ENCODE results near the gene NEK6.

NEK6 gene

DNA sequence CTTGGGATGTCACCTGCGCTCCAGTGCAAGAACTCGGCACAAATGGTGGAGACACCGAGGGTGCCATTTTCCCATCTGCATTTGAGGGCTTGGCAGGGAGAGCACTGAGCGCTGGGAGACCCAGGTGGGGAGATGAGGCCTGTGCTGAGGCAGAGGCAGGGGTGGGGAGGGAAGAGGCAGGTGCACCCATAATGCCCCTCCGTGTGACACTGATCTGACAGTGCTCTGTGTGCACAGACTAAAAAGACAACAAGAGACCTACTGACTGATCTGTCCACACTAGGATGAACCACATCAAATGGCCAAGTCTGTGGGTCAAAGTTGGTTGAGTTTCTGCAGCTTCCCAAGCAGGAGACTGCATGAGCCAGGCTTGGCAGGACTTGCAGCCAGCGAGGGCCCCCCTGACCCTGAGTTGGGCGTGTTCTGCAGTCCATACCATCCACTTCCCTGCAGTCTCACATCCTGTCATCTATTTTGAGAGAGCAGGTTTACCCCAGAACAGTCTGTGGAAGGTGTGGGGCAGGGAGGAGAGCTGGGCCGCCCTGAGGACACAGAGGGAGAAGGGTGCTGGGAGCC, 41.9 kb downstream of the NEK6 start:
- DNase-seq, result no peak

DNA sequence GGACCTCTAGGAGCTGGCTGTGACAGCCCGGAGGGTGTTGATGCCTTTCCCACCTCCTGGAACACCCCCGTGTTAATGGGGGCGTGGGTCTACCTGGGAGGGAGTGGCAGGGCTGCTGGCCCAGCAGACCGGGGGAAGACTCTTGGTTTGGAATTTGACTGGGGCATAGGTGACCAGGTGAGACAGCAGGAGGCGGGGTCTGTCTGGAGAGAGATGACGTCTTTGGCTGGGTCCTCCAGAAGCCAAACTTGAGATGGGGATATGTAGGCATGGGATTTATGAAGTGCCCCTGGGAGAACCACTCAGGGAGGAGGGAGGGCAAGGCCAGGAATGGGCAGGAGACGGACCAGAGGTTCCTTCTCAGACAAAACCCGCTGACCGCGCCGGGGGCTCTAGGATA, 42.6 kb downstream of the NEK6 start:
- DNase-seq, result no peak

DNA sequence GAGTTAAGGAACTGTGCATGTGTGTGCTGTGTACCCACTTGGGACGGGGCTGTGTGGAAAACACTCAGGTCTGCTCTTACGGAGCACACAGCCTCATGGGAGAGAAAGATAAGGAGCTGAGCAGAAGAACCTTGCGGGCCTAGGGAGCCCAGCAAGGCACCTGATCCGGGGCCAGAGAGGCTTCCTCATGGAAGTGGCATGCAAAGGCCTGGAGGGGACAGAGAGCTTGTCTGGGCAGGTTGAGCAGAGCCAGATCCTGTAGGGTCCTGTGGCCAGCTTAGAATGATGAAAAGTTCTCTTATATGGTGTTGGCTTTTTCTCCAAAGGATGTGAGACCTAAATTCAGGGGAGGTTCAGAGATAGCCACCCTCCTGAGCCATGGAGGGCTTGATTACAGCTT, 45.2 kb downstream of the NEK6 start:
- DNase-seq, result no peak

DNA sequence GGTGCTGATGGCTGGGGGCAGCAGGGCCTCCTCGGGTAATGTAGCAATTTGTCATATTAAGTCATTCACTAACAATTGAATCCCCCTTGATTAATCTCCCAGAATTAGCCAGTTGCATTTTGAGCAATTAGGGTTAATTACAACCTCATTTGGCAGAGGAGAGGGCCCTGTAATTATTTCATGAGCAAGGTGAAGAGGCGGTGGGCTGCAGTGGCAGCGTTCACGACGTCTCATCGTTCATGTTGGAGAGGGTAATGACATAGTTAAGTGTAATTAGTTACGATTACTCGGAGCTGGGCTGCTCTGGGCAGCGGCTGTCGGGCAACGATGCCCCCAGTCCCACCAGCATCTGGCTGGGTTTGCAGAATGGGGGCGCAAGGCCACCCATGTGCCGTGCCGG, 46.0 kb downstream of the NEK6 start:
- no peak for DNase-seq

DNA sequence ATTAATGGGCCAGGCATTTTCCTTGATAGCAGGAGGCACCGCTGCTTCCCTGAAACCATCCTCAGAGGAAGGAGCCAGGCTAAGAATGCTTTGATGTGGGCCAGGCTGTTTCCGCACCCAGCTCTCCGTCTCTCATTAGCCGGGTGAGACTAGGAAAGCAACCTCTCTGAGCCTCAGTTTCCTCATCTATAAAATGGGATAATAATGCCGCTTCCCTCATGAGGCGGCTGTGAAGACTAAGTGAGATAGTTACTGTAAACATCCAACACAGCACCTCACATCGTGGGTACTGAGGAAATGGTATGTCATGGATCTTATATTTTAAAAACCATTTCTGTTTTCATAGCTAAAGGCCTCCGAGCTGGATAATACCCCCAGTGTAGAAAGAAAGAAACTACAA, 46.5 kb downstream of the NEK6 start:
- no peak for DNase-seq

DNA sequence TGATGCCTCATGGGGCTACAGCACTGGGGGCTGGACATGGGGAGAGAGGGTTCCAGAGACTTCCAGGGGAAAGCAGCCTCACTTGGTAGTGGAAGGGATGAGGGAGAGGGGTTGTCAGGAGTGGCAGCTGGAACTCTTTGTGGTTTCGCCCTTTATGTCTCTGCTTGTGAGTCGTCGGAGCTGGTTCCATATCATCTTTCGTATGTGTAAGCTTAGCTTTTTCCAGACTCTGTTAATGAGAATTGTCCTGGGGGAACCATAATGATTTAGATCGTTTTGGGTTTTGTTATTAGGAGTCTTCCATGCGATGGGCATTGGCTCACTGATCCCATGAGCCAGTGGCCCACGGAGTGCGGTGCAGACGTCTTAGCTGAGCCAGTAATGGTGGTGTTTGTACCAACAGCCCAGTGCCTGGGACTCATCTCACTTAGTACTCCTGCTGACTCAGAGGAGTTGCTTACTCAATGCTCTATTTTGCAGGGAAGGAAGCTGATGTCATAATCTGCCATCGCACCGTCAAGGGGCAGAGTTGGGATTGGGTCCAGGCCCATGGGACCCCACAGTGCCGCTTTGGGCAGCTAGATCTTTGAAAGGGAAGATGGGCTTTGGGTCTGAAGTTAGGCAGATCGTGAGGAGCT, 48.5 kb downstream of the NEK6 start:
- DNase-seq, result no peak

DNA sequence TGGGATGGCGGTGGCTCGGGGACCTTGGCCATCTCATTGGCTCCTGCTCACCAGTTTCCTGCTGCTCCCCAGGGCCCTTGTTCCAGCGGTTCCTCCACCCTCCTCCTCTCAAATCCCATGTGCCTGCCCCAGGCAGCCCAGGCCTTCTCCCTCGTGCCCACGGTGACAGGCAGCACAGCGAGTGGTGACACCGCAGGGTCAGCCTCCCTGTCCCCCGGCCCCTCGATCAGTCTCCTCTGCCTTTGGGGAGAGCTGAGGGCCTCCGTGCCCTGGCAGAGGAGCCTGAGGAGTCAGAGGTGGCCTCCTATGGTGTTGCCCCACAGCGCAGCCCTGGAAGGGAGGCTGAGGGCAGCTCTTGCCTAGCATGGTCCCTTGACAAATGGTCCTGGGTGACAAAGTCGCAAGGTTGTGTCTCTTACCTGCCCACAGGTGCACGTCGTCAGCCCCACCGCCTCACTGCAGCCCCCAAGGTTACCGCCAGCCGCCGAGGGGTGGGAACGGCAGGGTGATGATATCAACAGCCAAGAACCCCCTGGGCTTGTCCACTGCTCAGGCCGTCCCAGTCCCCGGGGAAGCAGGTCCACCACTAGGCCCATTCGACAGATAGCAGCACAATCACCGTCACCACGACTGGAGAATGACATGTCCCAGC, 49.8 kb downstream of the NEK6 start:
- no peak for DNase-seq

DNA sequence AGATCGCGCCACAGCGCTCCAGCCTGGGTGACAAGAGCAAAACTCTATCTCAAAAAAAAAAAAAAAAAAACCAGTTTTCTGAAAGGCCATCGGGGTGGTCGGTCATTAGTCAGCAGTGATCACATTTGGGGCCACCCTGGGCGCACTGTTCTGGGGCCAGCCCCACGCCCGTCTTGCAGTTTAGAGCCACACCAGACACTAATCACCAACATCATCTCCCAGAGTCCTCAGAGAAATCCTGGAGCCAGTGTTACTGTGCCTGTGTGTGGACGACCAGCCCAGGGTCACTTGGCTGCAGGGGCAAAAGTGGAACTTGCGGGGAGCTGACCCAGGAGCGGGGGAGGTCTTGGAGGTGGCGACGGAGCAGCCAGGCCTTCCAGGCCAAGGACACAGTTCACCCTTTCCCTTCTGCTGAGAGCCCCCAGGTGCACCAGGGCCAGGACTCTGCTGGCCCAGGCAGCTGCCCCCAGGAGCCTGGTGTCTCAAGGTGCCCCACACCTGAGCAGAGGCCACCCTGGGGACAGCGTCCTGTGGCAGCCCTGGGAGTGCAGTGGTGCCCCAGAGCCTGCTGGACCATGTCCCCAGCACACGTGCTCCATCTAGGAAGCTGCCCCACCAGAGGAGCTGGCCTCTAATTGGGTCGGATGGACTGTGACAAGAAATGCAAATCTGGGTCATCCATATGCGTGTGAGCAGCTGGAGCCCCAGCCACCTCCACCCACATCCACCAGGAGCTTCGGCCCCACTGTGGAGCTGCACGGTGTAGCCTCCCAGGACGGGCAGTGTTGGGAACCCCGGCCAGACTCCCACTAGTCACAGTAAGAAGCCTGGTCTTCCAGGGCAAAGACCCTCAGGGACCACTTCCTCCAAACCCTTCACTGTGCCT, 51.1 kb downstream of the NEK6 start:
- DNase-seq, result no peak

DNA sequence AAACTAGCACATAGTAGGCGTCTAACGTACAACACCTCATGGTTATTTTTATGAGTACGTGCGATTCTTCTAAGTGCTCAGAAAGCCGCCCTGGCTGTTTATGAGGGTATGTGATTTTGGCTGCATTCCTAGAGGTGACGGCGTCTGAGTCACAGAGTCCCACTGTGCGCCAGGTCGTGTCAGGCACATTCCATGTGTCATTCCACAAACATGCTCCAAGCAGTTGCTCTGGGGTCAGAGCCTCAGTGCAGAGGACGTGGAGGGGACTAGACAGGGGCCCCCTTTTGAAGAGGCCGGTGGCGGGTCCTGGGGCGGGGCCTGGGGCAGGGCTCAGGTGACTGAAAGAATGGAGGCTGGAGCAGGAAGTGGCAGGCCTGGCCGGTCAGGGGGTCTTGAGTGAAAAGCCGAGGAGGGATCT, 51.9 kb downstream of the NEK6 start:
- no peak for DNase-seq

DNA sequence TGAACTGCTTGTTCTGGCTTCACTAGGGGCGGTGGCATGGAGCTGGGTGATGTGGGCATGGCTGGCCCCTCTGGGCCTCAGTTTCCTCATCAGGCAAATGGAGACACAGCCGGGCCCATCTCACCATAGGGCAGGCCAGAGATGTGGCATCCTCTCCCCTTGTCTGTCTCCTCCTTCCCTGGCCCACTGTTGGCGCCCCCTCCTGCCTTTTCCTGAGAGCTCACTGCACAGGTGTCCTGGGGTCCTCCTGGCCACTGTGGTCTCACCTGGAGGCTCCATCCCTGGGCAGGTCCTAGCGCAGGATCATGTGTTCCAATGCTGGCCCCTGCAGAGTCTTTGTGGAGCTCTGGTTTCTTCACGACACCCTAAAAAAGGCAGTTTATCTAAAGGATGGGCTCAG, 53.5 kb downstream of the NEK6 start:
- no peak for DNase-seq

DNA sequence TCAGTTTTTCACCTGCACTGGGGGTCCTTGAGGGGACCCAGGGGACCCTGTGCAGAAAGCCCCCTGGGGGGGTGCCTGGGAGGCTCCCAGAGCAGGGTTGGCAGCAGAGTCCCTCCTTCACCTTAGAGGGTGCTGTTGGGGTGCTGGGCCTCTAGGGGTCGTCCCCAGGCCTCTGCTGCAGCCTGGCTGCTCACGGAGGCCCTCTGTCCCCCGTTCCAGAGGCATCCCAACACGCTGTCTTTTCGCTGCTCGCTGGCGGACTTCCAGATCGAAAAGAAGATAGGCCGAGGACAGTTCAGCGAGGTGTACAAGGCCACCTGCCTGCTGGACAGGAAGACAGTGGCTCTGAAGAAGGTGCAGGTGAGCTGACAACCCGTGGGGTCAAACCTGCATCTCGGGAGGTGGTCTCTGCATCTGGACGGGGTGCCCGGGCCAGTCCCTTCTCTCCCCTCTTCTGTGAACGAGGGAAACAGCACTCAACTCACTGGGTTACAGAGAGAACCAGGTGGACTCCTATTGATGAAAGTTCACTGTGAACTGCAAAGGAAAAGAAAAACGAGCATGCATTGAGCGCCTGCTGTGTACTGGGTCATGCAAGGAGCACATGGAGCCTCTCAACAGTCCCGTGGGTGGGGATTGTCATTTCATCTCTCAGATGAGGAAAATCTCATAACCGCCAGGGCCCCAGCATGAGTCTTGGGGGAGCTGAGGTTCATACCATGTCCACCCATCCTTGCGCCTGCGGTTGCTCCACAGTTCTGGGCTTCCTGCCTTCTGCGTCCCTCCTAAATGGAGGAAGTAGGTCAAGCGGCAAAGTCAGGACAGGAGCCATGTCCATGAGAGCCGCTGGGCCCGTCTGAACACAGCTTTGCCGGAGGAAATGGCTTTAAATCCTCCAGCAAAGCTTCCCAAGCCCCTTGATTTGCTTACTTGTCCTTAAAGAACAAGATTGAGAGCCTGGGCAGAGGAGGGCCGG, 54.8 kb downstream of the NEK6 start:
- no peak for DNase-seq

DNA sequence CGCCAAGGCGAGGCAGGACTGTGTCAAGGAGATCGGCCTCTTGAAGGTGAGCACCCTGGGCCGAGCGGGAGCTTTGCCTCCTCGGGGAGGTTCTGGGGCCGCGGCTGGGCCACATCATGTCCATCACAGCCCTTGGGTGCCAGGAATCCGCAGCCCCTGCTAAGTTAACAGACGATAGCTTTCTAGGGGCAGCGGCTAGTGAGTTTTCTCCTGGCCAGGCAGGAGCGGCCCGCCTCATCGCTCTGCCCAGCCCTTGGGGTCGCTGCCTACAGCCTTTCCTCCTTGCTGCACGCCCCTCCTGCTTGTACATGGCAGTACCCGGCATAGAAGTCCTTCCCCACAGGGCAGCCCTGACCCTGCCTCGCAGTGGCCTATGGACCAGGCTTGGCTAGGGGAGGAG, 56.2 kb downstream of the NEK6 start:
- DNase-seq, result no peak

DNA sequence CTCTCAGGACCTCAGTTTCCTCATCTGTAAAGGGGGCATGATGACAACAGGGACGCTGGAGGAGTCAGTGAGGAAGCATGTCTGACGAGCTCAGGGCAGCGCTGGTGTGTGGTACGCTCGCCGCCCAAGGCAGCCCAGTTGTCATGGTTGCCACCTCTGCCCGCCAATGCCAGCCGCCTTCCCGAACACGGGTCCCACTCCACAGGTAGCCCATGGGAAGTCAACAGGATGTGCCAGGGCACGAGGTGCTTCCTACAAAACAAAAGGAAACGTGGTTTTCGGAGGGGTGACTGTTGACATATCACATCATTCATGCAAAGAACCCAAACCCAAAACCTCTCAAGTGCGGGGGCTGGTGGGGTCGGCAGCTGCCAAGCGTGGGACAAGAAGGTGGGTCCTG, 58.1 kb downstream of the NEK6 start:
- DNase-seq, result no peak

DNA sequence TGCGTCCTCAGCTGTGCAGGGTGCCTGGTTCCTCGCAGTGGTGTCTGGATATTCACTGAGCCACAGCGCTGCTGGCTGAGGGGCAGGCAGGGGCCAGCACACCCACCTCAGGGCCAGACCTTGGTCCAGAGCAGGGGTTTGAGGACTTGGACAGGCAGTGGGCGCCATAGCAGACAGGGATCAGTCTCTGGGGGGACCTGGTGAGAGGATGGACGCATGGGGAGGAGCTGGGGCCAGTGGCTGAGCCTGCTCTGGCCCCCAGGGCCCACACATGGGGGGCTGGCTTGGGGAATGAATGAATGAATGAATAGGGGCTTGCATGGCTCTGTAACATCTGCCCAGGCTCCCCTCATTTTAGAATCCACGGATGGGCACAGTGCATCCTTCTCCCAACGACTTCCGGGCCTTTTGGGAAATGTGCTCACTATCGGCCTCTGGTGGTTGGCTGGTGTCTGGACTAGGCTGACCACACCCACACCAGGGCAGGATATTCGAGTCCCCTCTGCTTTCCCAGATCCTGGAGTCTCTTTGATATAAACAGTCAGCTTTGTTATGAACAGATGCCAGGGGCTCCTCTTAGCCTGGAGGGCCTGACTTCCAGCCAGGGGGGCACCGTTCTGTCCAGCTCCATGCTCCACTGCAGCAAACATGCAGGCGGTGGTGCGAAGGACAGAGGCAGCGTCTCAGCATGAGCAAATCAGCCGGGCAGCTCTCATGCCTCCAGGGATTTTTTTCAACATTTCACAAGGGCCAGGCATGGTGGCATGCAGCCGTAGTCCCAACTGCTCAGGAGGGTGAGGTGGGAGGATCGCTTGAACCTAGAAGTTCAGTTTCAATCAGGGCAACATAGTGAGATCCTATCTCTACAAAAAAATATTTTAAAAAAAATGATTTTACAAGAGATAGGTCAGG, 62.6 kb downstream of the NEK6 start:
- DNase-seq, result peak; percentile 55

DNA sequence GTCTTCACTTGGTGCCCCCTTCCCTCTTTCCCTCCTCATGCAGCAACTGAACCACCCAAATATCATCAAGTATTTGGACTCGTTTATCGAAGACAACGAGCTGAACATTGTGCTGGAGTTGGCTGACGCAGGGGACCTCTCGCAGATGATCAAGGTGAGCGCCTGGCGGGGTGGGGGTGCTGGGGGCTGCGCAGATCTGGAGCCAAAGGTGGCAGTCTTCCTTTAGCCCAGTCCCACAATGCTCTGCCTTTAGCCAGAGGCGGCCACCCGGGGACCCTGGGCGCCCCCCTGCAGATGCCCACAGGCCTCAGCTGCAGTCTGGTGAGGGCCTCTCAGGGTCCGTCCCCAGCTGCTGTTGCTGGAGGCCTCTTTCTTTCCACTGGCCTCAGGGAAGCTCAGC, 63.7 kb downstream of the NEK6 start:
- no peak for DNase-seq

DNA sequence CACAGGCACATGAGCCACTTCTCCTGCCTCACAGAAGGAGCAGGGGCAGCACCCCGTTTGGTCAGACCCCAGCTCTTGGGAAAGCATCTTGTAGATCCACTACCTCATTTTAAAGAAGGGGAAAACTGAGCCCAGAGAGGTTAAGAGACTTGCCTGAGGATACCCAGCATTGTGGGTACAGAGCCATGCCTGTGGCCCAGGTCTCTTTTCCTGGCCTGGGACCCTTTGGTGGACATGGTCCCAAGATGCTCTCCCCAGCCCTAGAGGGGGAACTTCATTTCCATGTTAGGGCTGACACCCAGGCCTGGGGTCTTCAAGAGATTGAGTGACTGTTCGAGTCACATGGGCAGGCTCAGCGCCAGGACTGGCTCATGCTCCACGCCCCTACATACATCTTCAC, 64.2 kb downstream of the NEK6 start:
- DNase-seq, result no peak

DNA sequence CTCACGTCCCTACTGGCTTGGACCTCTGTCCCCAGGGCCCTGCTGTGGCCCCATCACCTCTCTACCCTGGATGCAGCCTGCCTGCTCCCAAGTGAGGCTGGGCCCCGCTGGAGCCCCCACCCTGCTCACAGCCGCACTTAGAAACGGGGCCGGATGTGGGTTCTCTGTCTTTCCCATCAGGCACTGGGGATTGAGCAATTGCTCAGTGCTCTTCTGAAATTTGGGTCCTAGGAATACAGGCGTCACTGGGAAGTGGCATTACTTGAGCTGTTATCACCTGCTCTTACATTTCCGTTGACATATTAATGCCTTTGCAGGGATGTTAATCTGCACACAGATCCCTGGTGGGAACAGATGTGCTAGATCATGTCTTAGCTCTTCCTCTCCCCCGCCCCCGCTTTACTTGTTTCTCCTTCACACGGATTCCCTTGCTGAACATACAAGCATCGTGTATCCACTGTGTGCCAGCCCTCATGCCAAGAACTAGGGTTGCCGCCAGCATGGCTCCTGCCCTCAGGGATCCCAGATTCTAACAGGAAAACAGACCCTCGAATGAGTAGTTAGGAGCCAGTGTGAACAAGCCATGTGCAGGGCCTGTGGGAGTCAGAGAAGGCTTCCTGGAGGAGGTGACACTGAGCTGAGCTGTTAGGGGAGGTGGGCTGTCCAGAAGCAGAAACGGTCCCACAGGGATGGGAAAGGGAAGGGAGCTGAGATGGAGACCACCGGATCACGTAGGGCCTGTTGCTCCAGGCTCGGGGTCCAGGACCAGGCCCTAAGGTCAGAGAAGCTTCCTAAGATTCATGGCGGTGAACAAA, 65.1 kb downstream of the NEK6 start:
- no peak for DNase-seq

DNA sequence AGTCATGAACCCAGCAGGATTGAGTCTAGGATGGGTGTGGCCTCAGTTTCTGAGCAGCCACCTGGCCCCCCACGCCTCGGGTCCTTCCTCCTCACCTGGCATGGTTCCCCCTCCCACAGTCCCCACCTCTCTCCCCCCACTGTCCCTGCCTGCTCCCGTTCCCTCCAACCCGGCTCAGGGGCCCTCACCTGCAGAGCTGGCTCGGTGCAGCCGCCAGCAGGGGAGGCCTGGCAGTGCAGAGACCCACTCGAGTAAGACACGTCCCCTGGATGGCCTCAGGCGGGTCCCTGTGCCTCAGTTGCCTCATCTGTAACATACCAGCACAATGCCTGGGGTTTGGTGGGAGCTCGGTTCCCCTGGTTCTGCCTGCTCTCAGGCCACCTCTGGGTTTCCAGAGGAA, 66.2 kb downstream of the NEK6 start:
- no peak for DNase-seq

DNA sequence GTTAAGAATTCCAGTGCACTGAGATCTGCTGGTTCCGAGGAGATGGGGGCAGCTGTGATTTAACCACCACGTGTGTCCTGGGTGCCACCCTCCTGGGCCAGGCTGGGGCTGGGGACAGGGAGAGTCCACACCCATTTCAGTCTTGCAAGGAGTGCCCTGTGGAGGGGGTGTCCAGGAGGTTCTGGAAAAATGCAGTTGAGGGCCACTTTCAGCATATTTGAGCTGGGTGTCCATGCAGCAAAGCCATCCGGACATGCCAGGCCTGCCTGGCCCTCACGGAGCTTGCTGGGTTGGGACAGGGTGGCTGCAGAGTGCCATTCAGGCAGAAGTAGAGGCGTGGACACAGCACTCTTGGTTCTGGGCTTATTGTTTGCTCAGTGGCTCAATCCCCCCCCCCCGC, 68.1 kb downstream of the NEK6 start:
- no peak for DNase-seq

DNA sequence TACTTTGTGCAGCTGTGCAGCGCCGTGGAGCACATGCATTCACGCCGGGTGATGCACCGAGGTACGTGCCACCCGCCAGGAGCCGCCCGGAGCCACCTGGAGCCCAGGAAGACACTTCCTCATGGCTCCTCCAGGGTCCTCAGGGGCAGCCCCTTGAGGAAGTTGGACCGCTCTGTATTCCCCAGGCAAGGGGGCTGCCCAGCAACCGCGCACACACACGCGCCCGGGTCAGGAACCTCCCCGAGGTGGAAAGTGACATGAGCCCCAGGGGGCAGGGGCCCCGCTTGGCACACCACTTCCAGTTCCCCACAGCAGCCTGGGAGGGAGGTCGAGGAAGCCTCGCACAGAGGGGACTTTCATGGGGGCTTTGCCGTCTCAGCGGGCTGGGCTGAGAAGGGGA, 68.6 kb downstream of the NEK6 start:
- DNase-seq, result no peak

DNA sequence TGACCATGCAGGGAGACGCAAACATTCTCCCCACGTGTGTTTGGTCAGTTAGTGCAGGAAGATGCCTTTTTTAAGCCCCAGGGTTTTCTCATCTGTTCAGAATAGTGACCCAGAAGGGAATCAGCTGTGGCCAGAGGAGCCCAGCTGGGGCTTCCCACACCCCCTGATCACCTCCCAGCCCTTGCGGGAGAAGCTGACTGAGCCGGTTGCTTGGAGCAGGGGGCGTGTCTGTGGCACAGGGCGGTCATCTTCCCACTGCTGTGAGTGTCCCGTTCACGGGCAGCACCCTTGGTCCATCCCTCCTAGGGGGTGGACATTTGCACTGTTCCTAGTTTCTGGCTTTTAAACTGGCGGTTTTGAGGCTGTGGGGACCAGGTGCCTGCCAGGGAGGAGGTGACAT, 69.7 kb downstream of the NEK6 start:
- no peak for DNase-seq

Data from stimulated activated CD4-positive, alpha-beta T cell treated with anti-CD3 and anti-CD28 coated beads, Interleukin-4, amount 100 ng/mL, for 24 hours (primary cell).